Activated effector memory CD4-positive, alpha-beta T cell treated with anti-CD3 and anti-CD28 coated beads, Interleukin-2, amount 50 U/mL, for 16 hours (primary cell): ENCODE measurements around the gene PLCH1.

ENCODE experiments used
- DNase-seq: peaks from one replicate; pipeline ENCODE4 v3.0.0-alpha.2; 2020

The PLCH1 gene

GRCh38 chr3:155520463-155520862 is 224.4 kb downstream of the PLCH1 start:
- no peak for DNase-seq

GRCh38 chr3:155519078-155519477 is 225.8 kb downstream of the PLCH1 start:
- DNase-seq = no peak

GRCh38 chr3:155517903-155518302 is 227.0 kb downstream of the PLCH1 start:
- no peak for DNase-seq

GRCh38 chr3:155516439-155516838 is 228.4 kb downstream of the PLCH1 start:
- no peak for DNase-seq

- no peak for DNase-seq
Observed at GRCh38 chr3:155512867-155513261, 232.0 kb downstream of the PLCH1 start.

- DNase-seq = no peak
Observed at GRCh38 chr3:155512175-155512866, 232.6 kb downstream of the PLCH1 start.

- no peak for DNase-seq
Observed at GRCh38 chr3:155504682-155505081, 240.2 kb downstream of the PLCH1 start.

GRCh38 chr3:155502630-155503029 is 242.2 kb downstream of the PLCH1 start:
- no peak for DNase-seq

- no peak for DNase-seq
Observed at GRCh38 chr3:155500194-155500818, 244.6 kb downstream of the PLCH1 start.

- DNase-seq = no peak
Observed at GRCh38 chr3:155497930-155498647, 246.8 kb downstream of the PLCH1 start.

- no peak for DNase-seq
Observed at GRCh38 chr3:155496206-155496605, 248.7 kb downstream of the PLCH1 start.

GRCh38 chr3:155495387-155495786 is 249.5 kb downstream of the PLCH1 start:
- no peak for DNase-seq

- no peak for DNase-seq
Observed at GRCh38 chr3:155494332-155494731, 250.5 kb downstream of the PLCH1 start.

GRCh38 chr3:155492841-155493240 is 252.0 kb downstream of the PLCH1 start:
- no peak for DNase-seq

GRCh38 chr3:155491696-155492095 is 253.2 kb downstream of the PLCH1 start:
- no peak for DNase-seq

- no peak for DNase-seq
Observed at GRCh38 chr3:155488671-155489070, 256.2 kb downstream of the PLCH1 start.

- DNase-seq = no peak
Observed at GRCh38 chr3:155485897-155486296, 259.0 kb downstream of the PLCH1 start.

- no peak for DNase-seq
Observed at GRCh38 chr3:155481591-155481990, 263.3 kb downstream of the PLCH1 start.

- DNase-seq = no peak
Observed at GRCh38 chr3:155481089-155481488, 263.8 kb downstream of the PLCH1 start.

GRCh38 chr3:155465664-155466063 is 279.2 kb downstream of the PLCH1 start:
- DNase-seq = no peak

- no peak for DNase-seq
Observed at GRCh38 chr3:155462672-155463071, 282.2 kb downstream of the PLCH1 start.

GRCh38 chr3:155457591-155457990 is 287.3 kb downstream of the PLCH1 start:
- no peak for DNase-seq

GRCh38 chr3:155455765-155456164 is 289.1 kb downstream of the PLCH1 start:
- DNase-seq = no peak

- no peak for DNase-seq
Observed at GRCh38 chr3:155453512-155453911, 291.4 kb downstream of the PLCH1 start.
